Measurements from ENCODE around the gene ROR1.

DNA sequence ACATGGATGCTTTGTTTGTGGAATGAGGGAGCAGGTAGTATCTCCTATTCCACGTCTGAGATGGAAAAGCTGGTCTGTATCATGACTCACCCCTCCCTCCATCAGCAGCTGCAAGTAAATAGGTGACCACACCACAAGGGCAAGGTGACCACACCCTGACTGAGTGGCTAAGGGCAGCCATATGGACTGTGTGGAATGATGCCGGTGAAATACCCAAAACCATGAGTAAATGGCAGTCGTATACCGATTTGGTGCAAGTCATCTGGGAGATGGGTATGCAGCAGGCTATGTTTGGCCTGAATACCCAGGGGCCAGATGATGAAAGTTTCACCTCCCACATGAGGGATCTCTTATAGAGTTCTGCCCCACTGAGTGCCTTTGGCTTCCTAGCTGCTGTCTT, 413.8 kb downstream of the ROR1 start:
- TF ChIP-seq CTCF (IDR thresholded peaks at IDR 0.05) (no peak), POLR2AphosphoS5 (IDR thresholded peaks at IDR 0.05) (no peak), EP300 (IDR thresholded peaks at IDR 0.05) (no peak), POLR2A (IDR thresholded peaks at IDR 0.05) (no peak)
